Upper lobe of left lung (tissue), 6 donors: ENCODE measurements around the gene SHLD1. TPM values are rescaled to one million over a fixed set of nuclear protein-coding genes. Genes with fewer than 3 reads are reported as not detected.
A peak's percentile ranks its signal among the peaks of the same experiment; 100 is the strongest.
"Not testable (repeated sequence)": the region's sequence is repeated elsewhere in the genome, so short reads cannot be mapped to it uniquely, and the experiment has no call there.

ENCODE experiments used
- ATAC-seq, 2 donors: fragments of 200-7000 bp; cut with Tn5 transposase; one replicate each; pipeline ENCODE4 v1.9.1; 2022; ENCODE audit warnings: mild to moderate bottlenecking in 2 of 2, moderate library complexity in 2 of 2; ENCODE audit not compliant: low FRiP score in 2 of 2
- DNase-seq, 2 donors: peaks; one replicate each; pipeline ENCODE4 v3.0.0-alpha.2; 2019 to 2020
- H3K27ac ChIP-seq, 4 donors: fragments of 200-600 bp; sonication (generic); one replicate each; pipeline ENCODE4 v1.5.1; 2016 to 2019
- H3K27me3 ChIP-seq, 4 donors: fragments of 200-600 bp; sonication (generic); one replicate each; pipeline ENCODE4 v1.5.1; 2017 to 2019
- H3K36me3 ChIP-seq, 4 donors: fragments of 200-600 bp; sonication (generic); one replicate each; pipeline ENCODE4 v1.5.1; 2016 to 2019
- H3K4me1 ChIP-seq, 4 donors: fragments of 200-600 bp; sonication (generic); one replicate each; pipeline ENCODE4 v1.5.1; 2018 to 2019
- H3K4me3 ChIP-seq, 4 donors: fragments of 200-600 bp; sonication (generic); one replicate each; pipeline ENCODE4 v1.5.1; 2017 to 2019; ENCODE audit warnings: mild to moderate bottlenecking in 2 of 4, moderate library complexity in 1 of 4
- H3K9me3 ChIP-seq, 4 donors: fragments of 200-600 bp; sonication (generic); one replicate each; pipeline ENCODE4 v1.5.1; 2018 to 2019
- CTCF ChIP-seq, 6 experiments: fragments of 450-650 bp in 4 of 6; fragments of 200-600 bp in 2 of 6; sonication (generic) in 2 of 6; IDR thresholded peaks; one replicate each; pipeline ENCODE4 v1.5.1; 2016 to 2019; ENCODE audit warnings: antibody characterized with exemption in 6 of 6
- EP300 ChIP-seq, 4 donors: sonication (generic); formaldehyde crosslinking; IDR thresholded peaks; one replicate each; pipeline ENCODE4 v1.5.1; 2017; ENCODE audit warnings: antibody characterized with exemption in 4 of 4, control low read depth in 2 of 4
- POLR2A ChIP-seq, 4 donors: fragments of 450-650 bp; IDR thresholded peaks; one replicate each; pipeline ENCODE4 v1.5.1; 2016 to 2017; ENCODE audit warnings: antibody characterized with exemption in 4 of 4, mild to moderate bottlenecking in 2 of 4
- POLR2AphosphoS5 ChIP-seq, 2 donors: sonication (generic); formaldehyde crosslinking; IDR thresholded peaks; one replicate each; pipeline ENCODE4 v1.5.1; 2017; ENCODE audit warnings: antibody characterized with exemption in 2 of 2
- WGBS, 2 donors: methylation state at CpG; one replicate each; pipeline ENCODE4 v1.1.5; 2017 to 2018; 5-methylcytosine and 5-hydroxymethylcytosine counted together
- total RNA-seq, 6 donors: library from RNA; depleted of rRNA in 4 of 6; stranded (reverse); fragments of >200 nt in 4 of 6; gene quantifications; one replicate each; pipeline versions ENCODE4 v1.1.0 to v1.2.1, GENCODE V29; 2016 to 2021
- donor health status: DM: no; HTN: no; CAD: no; lungs with moderate emphysema.
- donor health status: DM: no; HTN: yes; CAD: no; lungs with severe emphysema.

SHLD1 gene
- total RNA-seq, 6 donors from 2014 or later = 3.1 to 5.6 (median 4.5) TPM

GRCh38 chr20:5797165-5797564 lies 47.0 kb downstream of the SHLD1 start:
- WGBS, 2 donors = 90 to 100% methylated on average over 1 of the region's 1 CpG
- Histone ChIP-seq H3K4me1 (no peaks in the 10 kb centered on the region), H3K27me3 (no peaks in the 10 kb centered on the region), H3K36me3 (no peaks in the 10 kb centered on the region), H3K4me3 (no peak overlapping the region), H3K9me3 (no peaks in the 10 kb centered on the region), H3K27ac (no peak overlapping the region)
- TF ChIP-seq CTCF (IDR thresholded peaks at IDR 0.05) (no peak), POLR2AphosphoS5 (IDR thresholded peaks at IDR 0.05) (no peak), EP300 (IDR thresholded peaks at IDR 0.05) (no peak), POLR2A (IDR thresholded peaks at IDR 0.05) (no peak)
- ATAC-seq = no peak
- DNase-seq = no peak

- H3K4me1 ChIP-seq = no peaks in the 10 kb centered on the region
- H3K27me3 ChIP-seq = no peaks in the 10 kb centered on the region
- no peaks in the 10 kb centered on the region for H3K36me3 ChIP-seq
- 59 to 71% methylated on average over 7 of the region's 7 CpGs for WGBS, 2 donors
- TF ChIP-seq CTCF (IDR thresholded peaks at IDR 0.05) (no peak), EP300 (IDR thresholded peaks at IDR 0.05) (no peak), POLR2A (IDR thresholded peaks at IDR 0.05) (no peak), POLR2AphosphoS5 (IDR thresholded peaks at IDR 0.05) (no peak)
- H3K9me3 ChIP-seq = no peaks in the 10 kb centered on the region
- peak in 1 of 2 donors; percentile 60 for DNase-seq
- H3K4me3 ChIP-seq = no peak overlapping the region
- peak in 1 of 2 donors; percentile 53 for ATAC-seq
- no peak overlapping the region for H3K27ac ChIP-seq
These were observed 47.8 kb downstream of the SHLD1 start for GRCh38 chr20:5797843-5798462.

GRCh38 chr20:5803754-5804303 lies 53.6 kb downstream of the SHLD1 start:
- 90 to 94% methylated on average over 13 of the region's 13 CpGs for WGBS, 2 donors
- Histone ChIP-seq H3K4me1 (peaks cover 10 to 22% (median 16%) of the 10 kb centered on the region in 4 donors), H3K27ac (peak overlapping the region in 1 of 4 donors; percentile 35)
- not testable (repeated sequence) for H3K36me3 ChIP-seq, H3K9me3 ChIP-seq, H3K27me3 ChIP-seq, ATAC-seq, DNase-seq, H3K4me3 ChIP-seq

GRCh38 chr20:5806457-5807263 lies 56.5 kb downstream of the SHLD1 start:
- ATAC-seq = no peak
- WGBS, 2 donors = 77 to 79% methylated on average over 7 of the region's 7 CpGs
- no peak overlapping the region for H3K27ac ChIP-seq
- no peaks in the 10 kb centered on the region for H3K36me3 ChIP-seq
- no peaks in the 10 kb centered on the region for H3K9me3 ChIP-seq
- peaks cover 10 to 22% (median 16%) of the 10 kb centered on the region in 4 donors for H3K4me1 ChIP-seq
- no peak overlapping the region for H3K4me3 ChIP-seq
- DNase-seq = no peak
- no peak for TF ChIP-seq EP300 (IDR thresholded peaks at IDR 0.05)
- no peak for TF ChIP-seq POLR2A (IDR thresholded peaks at IDR 0.05)
- TF ChIP-seq CTCF (IDR thresholded peaks at IDR 0.05) = no peak
- no peak for TF ChIP-seq POLR2AphosphoS5 (IDR thresholded peaks at IDR 0.05)
- no peaks in the 10 kb centered on the region for H3K27me3 ChIP-seq

- TF ChIP-seq EP300 (IDR thresholded peaks at IDR 0.05) (no peak), POLR2AphosphoS5 (IDR thresholded peaks at IDR 0.05) (no peak), POLR2A (IDR thresholded peaks at IDR 0.05) (no peak), CTCF (IDR thresholded peaks at IDR 0.05) (no peak)
- H3K4me3 ChIP-seq = no peak overlapping the region
- no peaks in the 10 kb centered on the region for H3K27me3 ChIP-seq
- H3K27ac ChIP-seq = no peak overlapping the region
- DNase-seq (no peak), ATAC-seq (no peak)
- H3K36me3 ChIP-seq = no peaks in the 10 kb centered on the region
- 90 to 97% methylated on average over 3 of the region's 3 CpGs for WGBS, 2 donors
- H3K9me3 ChIP-seq = no peaks in the 10 kb centered on the region
- H3K4me1 ChIP-seq = peaks cover 10 to 22% (median 16%) of the 10 kb centered on the region in 4 donors
These were observed 57.2 kb downstream of the SHLD1 start for GRCh38 chr20:5807431-5807830.
